Measurements from ENCODE around the gene KCNH8. TPM values are rescaled to one million over a fixed set of nuclear protein-coding genes. Genes with fewer than 3 reads are reported as not detected.

KCNH8 gene
- total and polyA plus RNA-seq, 2 of the 4 experiments (the other 2 are of a cell fraction) = not detected

- intact Hi-C loops (cut with micrococcal nuclease) (no loop called here), in situ Hi-C loops (cut with MboI; ENCODE audit: low sequenced_read_pairs) (no loop called here), dilution Hi-C loops (cut with HindIII; ENCODE audit: low sequenced_read_pairs, unreplicated experiment) (no loop called here)
- no peak overlapping the region for H3K18ac ChIP-seq (ENCODE audit: low read depth, low read length)
- H3K14ac ChIP-seq (replicated peaks; ENCODE audit: low read depth, low read length) = no peak overlapping the region
- H4K5ac ChIP-seq (ENCODE audit: low read depth, low read length) = no peak overlapping the region
- H2BK15ac ChIP-seq (ENCODE audit: low read depth, low read length) = no peak overlapping the region
- peaks cover 2% of the 10 kb centered on the region; the same call in 1 of the 2 replicates for H3K9me3 ChIP-seq (ENCODE audit: control insufficient read depth, insufficient read depth, low read length)
- H2BK20ac ChIP-seq (ENCODE audit: low read depth, low read length) = no peak overlapping the region
- DNase-seq (no peak), ATAC-seq (ENCODE audit: low read depth) (no peak)
- ChIA-PET POLR2A (ENCODE audit: unreplicated experiment) (no interaction called here), CTCF (no interaction called here)
- WGBS, 2 experiments (ENCODE audit: extremely low coverage in 2 of 2, insufficient read length in 1 of 2) = no CpG with 5 or more reads among the region's 2 CpGs
- H3K4me2 ChIP-seq (ENCODE audit: low read depth, low read length) = no peak overlapping the region
- no peak overlapping the region for H3K27ac ChIP-seq (ENCODE audit: insufficient read depth, low read length)
- no peak overlapping the region for H3K9ac ChIP-seq (ENCODE audit: low read depth, low read length)
- no peak overlapping the region for H3K23ac ChIP-seq (ENCODE audit: low read depth, low read length)
- TF ChIP-seq CEBPB (IDR thresholded peaks at IDR 0.05; ENCODE audit: low read depth, low read length) (no peak), RFX5 (IDR thresholded peaks at IDR 0.05; ENCODE audit: low read depth, low read length) (no peak), SMC3 (IDR thresholded peaks at IDR 0.05; ENCODE audit: low read depth, low read length) (no peak), ELK1 (IDR thresholded peaks at IDR 0.05; ENCODE audit: borderline replicate concordance, low read depth, low read length) (no peak), USF2 (IDR thresholded peaks at IDR 0.05; ENCODE audit: low read depth, low read length) (no peak), BHLHE40 (IDR thresholded peaks at IDR 0.05; ENCODE audit: low read depth, low read length) (no peak), RCOR1 (IDR thresholded peaks at IDR 0.05; ENCODE audit: insufficient replicate concordance, low read length) (no peak), CTCF (conservative IDR thresholded peaks at IDR 0.05; ENCODE audit: low read depth, low read length) (no peak)
- no peak overlapping the region for H2BK5ac ChIP-seq (ENCODE audit: low read depth, low read length, poor library complexity, severe bottlenecking)
- no peak overlapping the region for H3K4ac ChIP-seq (ENCODE audit: low read depth, low read length)
- H2AK9ac ChIP-seq (replicated peaks; ENCODE audit: low read depth, low read length, poor library complexity) = no peak overlapping the region
- no TSS peak for BruUV-seq (replicated peaks)
- H2AK5ac ChIP-seq (ENCODE audit: low read depth, low read length) = no peak overlapping the region
- H2BK120ac ChIP-seq (ENCODE audit: low read depth, low read length) = no peak overlapping the region
- no peak overlapping the region for H3K4me3 ChIP-seq (ENCODE audit: insufficient read depth, low read depth, low read length)
- no peak overlapping the region for H3K56ac ChIP-seq (ENCODE audit: extremely low read depth, insufficient read depth, low read length)
- no peaks in the 10 kb centered on the region for H3K79me1 ChIP-seq (ENCODE audit: low read depth in 1 of 2, low read length in 2 of 2)
- no peak overlapping the region for H2AFZ ChIP-seq (replicated peaks; ENCODE audit: low read length, poor library complexity)
- H3K9me1 ChIP-seq (ENCODE audit: insufficient read depth, low read length) = no peaks in the 10 kb centered on the region
- no peaks in the 10 kb centered on the region for H4K20me1 ChIP-seq (ENCODE audit: insufficient read depth, low read length)
- no peaks in the 10 kb centered on the region for H3K4me1 ChIP-seq (ENCODE audit: control insufficient read depth, insufficient read depth, low read length)
- no peaks in the 10 kb centered on the region for H3K36me3 ChIP-seq (ENCODE audit: control insufficient read depth, insufficient read depth, low read length)
- no peak overlapping the region for H4K8ac ChIP-seq (ENCODE audit: low read depth in 2 of 2, low read length in 2 of 2)
- H4K91ac ChIP-seq (ENCODE audit: insufficient read depth, low read depth, low read length) = no peak overlapping the region
- H3K27me3 ChIP-seq (ENCODE audit: control insufficient read depth, insufficient read depth, low read length) = no peaks in the 10 kb centered on the region
These were observed 200.2 kb downstream of the KCNH8 start for GRCh38 chr3:19348500-19348899.
